Measurements from ENCODE around the gene CD1B.

- no peak for TF ChIP-seq POLR2A (IDR thresholded peaks at IDR 0.05)
- no peak for TF ChIP-seq CTCF (IDR thresholded peaks at IDR 0.05)
Measured at GRCh38 chr1:158374860-158375259, 43.5 kb upstream of the CD1B start.
